WTC11 (cell line): ENCODE results near the gene MR1. TPM values are rescaled to one million over a fixed set of nuclear protein-coding genes. Genes with fewer than 3 reads are reported as not detected.

Experiments used
- ATAC-seq: fragments of 200-7000 bp; cut with Tn5 transposase; 2 replicates; pipeline ENCODE4 v1.10.0; 2021; ENCODE audit warnings: mild to moderate bottlenecking, moderate library complexity
- CTCF ChIA-PET: fragments of 300-600 bp; sonication (Branson Sonifier 250); formaldehyde crosslinking; loops from one replicate; lab custom pipeline; 2021; ENCODE audit warnings: antibody characterized with exemption; lab: Charles Lee
- POLR2A ChIA-PET: fragments of 350-600 bp; sonication (Branson Sonifier 250); formaldehyde crosslinking; loops from one replicate; lab custom pipeline; 2021; ENCODE audit warnings: antibody characterized with exemption; lab: Charles Lee
- DNase-seq: peaks from one replicate; pipeline ENCODE4 v3.0.0; 2021; ENCODE audit warnings: low spot score
- H3K27ac Mint-ChIP-seq: 2 replicates; pipeline ENCODE4 v1.8.0; 2021; ENCODE audit warnings: mixed read lengths
- H3K27me3 Mint-ChIP-seq: 2 replicates; pipeline ENCODE4 v1.8.0; 2021; ENCODE audit warnings: low read depth, mild to moderate bottlenecking, moderate library complexity, mixed read lengths
- H3K36me3 Mint-ChIP-seq: 2 replicates; pipeline ENCODE4 v1.8.0; 2021; ENCODE audit warnings: mixed read lengths
- H3K4me1 Mint-ChIP-seq: 2 replicates; pipeline ENCODE4 v1.8.0; 2022; ENCODE audit warnings: mixed read lengths
- H3K4me3 Mint-ChIP-seq: 2 replicates; pipeline ENCODE4 v1.8.0; 2021; ENCODE audit warnings: mild to moderate bottlenecking, moderate library complexity, mixed read lengths
- H3K9me3 Mint-ChIP-seq: 2 replicates; pipeline ENCODE4 v1.8.0; 2021; ENCODE audit warnings: mixed read lengths
- AFF4 ChIP-seq: sonication (generic); formaldehyde crosslinking; IDR thresholded peaks from 2 replicates; pipeline ENCODE4 v1.8.1; 2023; ENCODE audit warnings: mild to moderate bottlenecking, missing genetic modification reagents, borderline replicate concordance
- ATF1 ChIP-seq: sonication (generic); formaldehyde crosslinking; IDR thresholded peaks from 2 replicates; pipeline ENCODE4 v1.8.1; 2023; ENCODE audit warnings: mild to moderate bottlenecking, moderate library complexity, missing genetic modification reagents
- ATF2 ChIP-seq: sonication (generic); formaldehyde crosslinking; IDR thresholded peaks from 2 replicates; pipeline ENCODE4 v1.8.1; 2022; ENCODE audit warnings: low read depth, missing genetic modification reagents, borderline replicate concordance
- CDX4 ChIP-seq: fragments of 250-450 bp; sonication (Bioruptor Pico); IDR thresholded peaks from 2 replicates; pipeline ENCODE4 v1.9.0; 2021; ENCODE audit warnings: moderate library complexity, mild to moderate bottlenecking, inconsistent platforms, borderline replicate concordance
- CREM ChIP-seq: sonication (generic); formaldehyde crosslinking; IDR thresholded peaks from 2 replicates; pipeline ENCODE4 v1.8.1; 2022; ENCODE audit warnings: mild to moderate bottlenecking, missing genetic modification reagents, moderate library complexity
- IRF1 ChIP-seq: sonication (generic); formaldehyde crosslinking; IDR thresholded peaks from 2 replicates; pipeline ENCODE4 v1.8.0; 2023; ENCODE audit warnings: missing genetic modification reagents
- KAT7 ChIP-seq: sonication (generic); formaldehyde crosslinking; IDR thresholded peaks from 2 replicates; pipeline ENCODE4 v1.8.1; 2023; ENCODE audit warnings: missing genetic modification reagents, mild to moderate bottlenecking, borderline replicate concordance
- NFYB ChIP-seq: sonication (generic); formaldehyde crosslinking; conservative IDR thresholded peaks from 2 replicates; pipeline ENCODE4 v1.8.0; 2022; ENCODE audit warnings: low read depth, missing genetic modification reagents
- PREB ChIP-seq: sonication (generic); formaldehyde crosslinking; IDR thresholded peaks from 2 replicates; pipeline ENCODE4 v1.8.1; 2022; ENCODE audit warnings: mild to moderate bottlenecking, missing genetic modification reagents, moderate library complexity, borderline replicate concordance
- RORB ChIP-seq: fragments of 250-450 bp; sonication (Bioruptor Pico); IDR thresholded peaks from 2 replicates; pipeline ENCODE4 v1.9.0; 2021; ENCODE audit warnings: mild to moderate bottlenecking
- ZNF121 ChIP-seq: sonication (generic); formaldehyde crosslinking; IDR thresholded peaks from 2 replicates; pipeline ENCODE4 v1.8.0; 2023; ENCODE audit warnings: missing genetic modification reagents
- ZNF396 ChIP-seq: fragments of 250-450 bp; sonication (Bioruptor Pico); IDR thresholded peaks from 2 replicates; pipeline ENCODE4 v1.8.0; 2021; ENCODE audit warnings: mild to moderate bottlenecking, moderate library complexity, borderline replicate concordance
- ZNF416 ChIP-seq: fragments of 250-450 bp; sonication (Bioruptor Pico); IDR thresholded peaks from 2 replicates; pipeline ENCODE4 v1.9.0; 2021; ENCODE audit warnings: mild to moderate bottlenecking, inconsistent platforms
- ZNF423 ChIP-seq: fragments of 250-450 bp; sonication (Bioruptor Pico); IDR thresholded peaks from 2 replicates; pipeline ENCODE4 v2.1.2; 2022; ENCODE audit warnings: mild to moderate bottlenecking, moderate library complexity
- ZNF671 ChIP-seq: fragments of 250-450 bp; sonication (Bioruptor Pico); IDR thresholded peaks from 2 replicates; pipeline ENCODE4 v1.8.0; 2021; ENCODE audit warnings: mild to moderate bottlenecking
- total RNA-seq: library from RNA; stranded (reverse); gene quantifications from 3 replicates; pipeline ENCODE4 v1.2.3, GENCODE V29; 2021
- TF ChIP-seq, protein P1 (sequence below): fragments of 250-450 bp; sonication (Bioruptor Pico); IDR thresholded peaks from 2 replicates; pipeline ENCODE4 v2.1.2; 2022; ENCODE audit warnings: mild to moderate bottlenecking, moderate library complexity
- TF ChIP-seq, protein P2 (sequence below): sonication (generic); formaldehyde crosslinking; IDR thresholded peaks from 2 replicates; pipeline ENCODE4 v1.8.0; 2022; ENCODE audit warnings: mild to moderate bottlenecking, missing genetic modification reagents
- TF ChIP-seq, protein P3 (sequence below): sonication (generic); formaldehyde crosslinking; IDR thresholded peaks from 2 replicates; pipeline ENCODE4 v1.8.1; 2023; ENCODE audit warnings: mild to moderate bottlenecking, missing genetic modification reagents
- TF ChIP-seq, protein P4 (sequence below): sonication (generic); formaldehyde crosslinking; IDR thresholded peaks from 2 replicates; pipeline ENCODE4 v1.8.1; 2022; ENCODE audit warnings: missing genetic modification reagents, borderline replicate concordance
- TF ChIP-seq, protein P5 (sequence below): fragments of 250-450 bp; sonication (Bioruptor Pico); IDR thresholded peaks from 2 replicates; pipeline ENCODE4 v1.9.0; 2021; ENCODE audit warnings: mild to moderate bottlenecking

Gene MR1
- total RNA-seq, 1 experiment from 2014 or later, result 0.28 TPM

- ChIA-PET POLR2A (no interaction called here), CTCF (interaction anchor here (1.0 to 2.8 kb wide), 16 partner anchors 9 to 340 kb away, joined by 3 to 43 read pairs (median 4); partner anchors contain the start of gene STX6)
- no peak for ATAC-seq
- H3K4me3 Mint-ChIP-seq, result no peak overlapping the region
- no peaks in the 10 kb centered on the region for H3K36me3 Mint-ChIP-seq
- no peak for DNase-seq
- H3K27me3 Mint-ChIP-seq, result peaks cover 17% of the 10 kb centered on the region
- H3K27ac Mint-ChIP-seq, result no peak overlapping the region
- TF ChIP-seq, protein P1, sequence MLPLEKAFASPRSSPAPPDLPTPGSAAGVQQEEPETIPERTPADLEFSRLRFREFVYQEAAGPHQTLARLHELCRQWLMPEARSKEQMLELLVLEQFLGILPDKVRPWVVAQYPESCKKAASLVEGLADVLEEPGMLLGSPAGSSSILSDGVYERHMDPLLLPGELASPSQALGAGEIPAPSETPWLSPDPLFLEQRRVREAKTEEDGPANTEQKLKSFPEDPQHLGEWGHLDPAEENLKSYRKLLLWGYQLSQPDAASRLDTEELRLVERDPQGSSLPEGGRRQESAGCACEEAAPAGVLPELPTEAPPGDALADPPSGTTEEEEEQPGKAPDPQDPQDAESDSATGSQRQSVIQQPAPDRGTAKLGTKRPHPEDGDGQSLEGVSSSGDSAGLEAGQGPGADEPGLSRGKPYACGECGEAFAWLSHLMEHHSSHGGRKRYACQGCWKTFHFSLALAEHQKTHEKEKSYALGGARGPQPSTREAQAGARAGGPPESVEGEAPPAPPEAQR (CRISPR knock-in tag), result no peak
- TF ChIP-seq ATF2 (CRISPR knock-in tag), result no peak
- TF ChIP-seq ZNF396, result no peak
- TF ChIP-seq AFF4 (CRISPR knock-in tag), result no peak
- TF ChIP-seq IRF1 (CRISPR knock-in tag), result no peak
- TF ChIP-seq ZNF671 (CRISPR knock-in tag), result no peak
- TF ChIP-seq PREB (CRISPR knock-in tag), result no peak
- TF ChIP-seq, protein P2, sequence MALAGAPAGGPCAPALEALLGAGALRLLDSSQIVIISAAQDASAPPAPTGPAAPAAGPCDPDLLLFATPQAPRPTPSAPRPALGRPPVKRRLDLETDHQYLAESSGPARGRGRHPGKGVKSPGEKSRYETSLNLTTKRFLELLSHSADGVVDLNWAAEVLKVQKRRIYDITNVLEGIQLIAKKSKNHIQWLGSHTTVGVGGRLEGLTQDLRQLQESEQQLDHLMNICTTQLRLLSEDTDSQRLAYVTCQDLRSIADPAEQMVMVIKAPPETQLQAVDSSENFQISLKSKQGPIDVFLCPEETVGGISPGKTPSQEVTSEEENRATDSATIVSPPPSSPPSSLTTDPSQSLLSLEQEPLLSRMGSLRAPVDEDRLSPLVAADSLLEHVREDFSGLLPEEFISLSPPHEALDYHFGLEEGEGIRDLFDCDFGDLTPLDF (CRISPR knock-in tag), result no peak
- no peak for TF ChIP-seq CREM (CRISPR knock-in tag)
- TF ChIP-seq ZNF423 (CRISPR knock-in tag), result no peak
- no peak for TF ChIP-seq NFYB (CRISPR knock-in tag)
- TF ChIP-seq, protein P3, sequence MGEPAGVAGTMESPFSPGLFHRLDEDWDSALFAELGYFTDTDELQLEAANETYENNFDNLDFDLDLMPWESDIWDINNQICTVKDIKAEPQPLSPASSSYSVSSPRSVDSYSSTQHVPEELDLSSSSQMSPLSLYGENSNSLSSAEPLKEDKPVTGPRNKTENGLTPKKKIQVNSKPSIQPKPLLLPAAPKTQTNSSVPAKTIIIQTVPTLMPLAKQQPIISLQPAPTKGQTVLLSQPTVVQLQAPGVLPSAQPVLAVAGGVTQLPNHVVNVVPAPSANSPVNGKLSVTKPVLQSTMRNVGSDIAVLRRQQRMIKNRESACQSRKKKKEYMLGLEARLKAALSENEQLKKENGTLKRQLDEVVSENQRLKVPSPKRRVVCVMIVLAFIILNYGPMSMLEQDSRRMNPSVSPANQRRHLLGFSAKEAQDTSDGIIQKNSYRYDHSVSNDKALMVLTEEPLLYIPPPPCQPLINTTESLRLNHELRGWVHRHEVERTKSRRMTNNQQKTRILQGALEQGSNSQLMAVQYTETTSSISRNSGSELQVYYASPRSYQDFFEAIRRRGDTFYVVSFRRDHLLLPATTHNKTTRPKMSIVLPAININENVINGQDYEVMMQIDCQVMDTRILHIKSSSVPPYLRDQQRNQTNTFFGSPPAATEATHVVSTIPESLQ (CRISPR knock-in tag), result no peak
- no peak for TF ChIP-seq KAT7 (CRISPR knock-in tag)
- TF ChIP-seq RORB (CRISPR knock-in tag), result no peak
- TF ChIP-seq ZNF416 (CRISPR knock-in tag), result no peak
- TF ChIP-seq, protein P4, sequence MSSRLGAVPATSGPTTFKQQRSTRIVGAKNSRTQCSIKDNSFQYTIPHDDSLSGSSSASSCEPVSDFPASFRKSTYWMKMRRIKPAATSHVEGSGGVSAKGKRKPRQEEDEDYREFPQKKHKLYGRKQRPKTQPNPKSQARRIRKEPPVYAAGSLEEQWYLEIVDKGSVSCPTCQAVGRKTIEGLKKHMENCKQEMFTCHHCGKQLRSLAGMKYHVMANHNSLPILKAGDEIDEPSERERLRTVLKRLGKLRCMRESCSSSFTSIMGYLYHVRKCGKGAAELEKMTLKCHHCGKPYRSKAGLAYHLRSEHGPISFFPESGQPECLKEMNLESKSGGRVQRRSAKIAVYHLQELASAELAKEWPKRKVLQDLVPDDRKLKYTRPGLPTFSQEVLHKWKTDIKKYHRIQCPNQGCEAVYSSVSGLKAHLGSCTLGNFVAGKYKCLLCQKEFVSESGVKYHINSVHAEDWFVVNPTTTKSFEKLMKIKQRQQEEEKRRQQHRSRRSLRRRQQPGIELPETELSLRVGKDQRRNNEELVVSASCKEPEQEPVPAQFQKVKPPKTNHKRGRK (CRISPR knock-in tag), result no peak
- TF ChIP-seq ATF1 (CRISPR knock-in tag), result no peak
- TF ChIP-seq CDX4 (CRISPR knock-in tag), result no peak
- TF ChIP-seq, protein P5, sequence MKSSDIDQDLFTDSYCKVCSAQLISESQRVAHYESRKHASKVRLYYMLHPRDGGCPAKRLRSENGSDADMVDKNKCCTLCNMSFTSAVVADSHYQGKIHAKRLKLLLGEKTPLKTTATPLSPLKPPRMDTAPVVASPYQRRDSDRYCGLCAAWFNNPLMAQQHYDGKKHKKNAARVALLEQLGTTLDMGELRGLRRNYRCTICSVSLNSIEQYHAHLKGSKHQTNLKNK (CRISPR knock-in tag), result no peak
- TF ChIP-seq ZNF121 (CRISPR knock-in tag), result no peak
- peaks cover 16% of the 10 kb centered on the region for H3K4me1 Mint-ChIP-seq
- no peaks in the 10 kb centered on the region for H3K9me3 Mint-ChIP-seq
These were observed 50.8 kb downstream of the MR1 start for GRCh38 chr1:181084606-181084969.
